HUES48 (cell line): Measurements from ENCODE around the gene KLF5.

Source experiments
- H3K27ac ChIP-seq: one replicate; pipeline ENCODE4 v1.7.0; 2013; ENCODE audit warnings: low read depth, low read length, inconsistent platforms
- H3K27me3 ChIP-seq: 2 replicates; pipeline ENCODE4 v1.6.1; 2013; ENCODE audit warnings: mild to moderate bottlenecking, low read length; ENCODE audit not compliant: control insufficient read depth, insufficient read depth
- H3K36me3 ChIP-seq: 2 replicates; pipeline ENCODE4 v1.6.1; 2013; ENCODE audit warnings: low read length; ENCODE audit not compliant: control insufficient read depth, insufficient read depth
- H3K4me1 ChIP-seq: 2 replicates; pipeline ENCODE4 v1.6.1; 2013; ENCODE audit warnings: mild to moderate bottlenecking, low read length; ENCODE audit not compliant: control insufficient read depth, insufficient read depth
- H3K4me3 ChIP-seq: 2 replicates; pipeline ENCODE4 v1.5.1; 2013; ENCODE audit warnings: mild to moderate bottlenecking, low read depth, low read length
- H3K9ac ChIP-seq: 2 replicates; pipeline ENCODE4 v1.6.1; 2013; ENCODE audit warnings: mild to moderate bottlenecking, low read depth, low read length, moderate library complexity
- H3K9me3 ChIP-seq: 2 replicates; pipeline ENCODE4 v1.6.1; 2013; ENCODE audit warnings: low read length; ENCODE audit not compliant: control insufficient read depth, insufficient read depth

KLF5 gene

DNA sequence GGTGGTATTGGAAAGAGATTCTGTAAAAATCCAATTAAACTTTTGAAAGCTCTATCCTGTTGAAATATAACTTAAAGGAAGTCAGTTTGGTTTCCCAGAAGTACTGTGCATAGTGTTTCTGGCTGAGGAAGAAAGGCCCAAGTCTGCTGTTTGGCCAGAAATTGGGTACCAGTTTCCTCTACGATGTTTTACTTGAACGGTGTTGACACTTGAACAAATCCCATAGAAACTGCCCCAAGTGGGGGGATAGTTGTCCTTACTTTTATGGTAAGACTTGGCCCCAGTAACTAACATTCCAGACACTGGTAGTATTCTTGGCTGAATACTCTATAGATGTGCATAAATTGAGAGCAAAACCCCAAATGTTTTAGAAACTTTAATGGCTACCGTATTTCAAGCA is 14.2 kb downstream of the KLF5 start:
- Histone ChIP-seq H3K27ac (no peak overlapping the region), H3K36me3 (no peaks in the 10 kb centered on the region), H3K4me1 (peaks cover 40% of the 10 kb centered on the region)

DNA sequence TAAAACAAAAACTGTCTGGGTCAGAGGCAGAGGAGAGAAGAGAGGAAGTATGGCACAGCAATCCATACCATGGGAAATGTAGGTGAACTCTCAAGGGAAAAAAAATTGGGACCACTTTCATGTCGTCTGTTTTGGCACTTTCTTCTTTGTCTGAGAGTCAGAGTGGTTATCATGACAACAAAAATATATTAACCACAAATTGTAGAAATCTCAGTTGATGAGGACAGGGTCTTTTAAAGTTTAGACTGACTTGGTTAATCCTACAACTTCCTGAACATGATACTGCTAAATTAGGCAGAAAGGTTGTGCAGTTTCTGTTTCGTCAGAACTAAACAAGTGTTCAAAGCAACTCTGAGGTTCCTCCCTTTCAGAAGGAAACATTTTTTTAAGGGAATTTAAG is 15.2 kb downstream of the KLF5 start:
- no peak overlapping the region for H3K9ac ChIP-seq
- no peaks in the 10 kb centered on the region for H3K36me3 ChIP-seq
- H3K4me1 ChIP-seq, result peaks cover 40% of the 10 kb centered on the region
- H3K9me3 ChIP-seq, result no peaks in the 10 kb centered on the region
- H3K27ac ChIP-seq, result no peak overlapping the region
- peaks cover 10% of the 10 kb centered on the region; the same call in 1 of the 2 replicates for H3K27me3 ChIP-seq
- no peak overlapping the region for H3K4me3 ChIP-seq

More for the DNA sequence above, 14.2 kb downstream of the KLF5 start:
- peaks cover 10% of the 10 kb centered on the region; the same call in 1 of the 2 replicates for H3K27me3 ChIP-seq
- H3K9me3 ChIP-seq, result no peaks in the 10 kb centered on the region
- no peak overlapping the region for H3K9ac ChIP-seq
- H3K4me3 ChIP-seq, result no peak overlapping the region

DNA sequence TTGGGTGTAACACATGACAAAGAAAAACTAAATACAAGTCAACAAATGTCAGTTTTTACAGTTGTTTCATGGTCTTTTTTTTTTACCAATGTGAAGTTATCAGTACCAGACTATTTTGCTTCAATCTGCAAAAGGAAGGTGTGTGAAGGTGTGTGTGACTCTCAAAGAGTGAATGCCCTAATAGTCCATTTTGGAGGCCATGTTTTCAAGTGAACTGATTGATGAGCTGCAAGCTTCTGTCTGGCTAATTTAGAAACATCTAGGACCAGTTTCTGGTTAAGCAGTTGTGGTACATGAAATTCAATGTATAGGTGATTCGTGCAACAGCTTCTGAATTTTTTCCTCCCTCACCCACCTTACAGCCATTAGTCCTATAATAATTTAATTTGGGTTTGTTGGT is 16.1 kb downstream of the KLF5 start:
- Histone ChIP-seq H3K27ac (peak overlapping the region; percentile 3), H3K4me3 (peak overlapping the region; percentile 46)

DNA sequence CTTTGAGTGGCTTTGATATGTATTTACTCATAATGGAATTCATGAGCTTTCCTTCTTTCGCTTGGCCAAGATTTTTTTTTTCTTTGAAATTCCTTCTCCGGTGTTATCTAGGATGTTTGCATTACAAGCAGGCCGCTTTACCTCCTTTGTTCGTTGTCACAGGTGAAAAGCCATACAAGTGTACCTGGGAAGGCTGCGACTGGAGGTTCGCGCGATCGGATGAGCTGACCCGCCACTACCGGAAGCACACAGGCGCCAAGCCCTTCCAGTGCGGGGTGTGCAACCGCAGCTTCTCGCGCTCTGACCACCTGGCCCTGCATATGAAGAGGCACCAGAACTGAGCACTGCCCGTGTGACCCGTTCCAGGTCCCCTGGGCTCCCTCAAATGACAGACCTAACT is 16.7 kb downstream of the KLF5 start:
- H3K36me3 ChIP-seq, result no peaks in the 10 kb centered on the region
- peaks cover 40% of the 10 kb centered on the region for H3K4me1 ChIP-seq
- H3K9me3 ChIP-seq, result no peaks in the 10 kb centered on the region
- no peak overlapping the region for H3K9ac ChIP-seq
- peak overlapping the region; percentile 66 for H3K27ac ChIP-seq
- peaks cover 10% of the 10 kb centered on the region; the same call in 1 of the 2 replicates for H3K27me3 ChIP-seq
- H3K4me3 ChIP-seq, result peak overlapping the region; percentile 46

More for the DNA sequence above, 16.1 kb downstream of the KLF5 start:
- peaks cover 40% of the 10 kb centered on the region for H3K4me1 ChIP-seq
- peaks cover 10% of the 10 kb centered on the region; the same call in 1 of the 2 replicates for H3K27me3 ChIP-seq
- no peaks in the 10 kb centered on the region for H3K36me3 ChIP-seq
- H3K9ac ChIP-seq, result no peak overlapping the region
- no peaks in the 10 kb centered on the region for H3K9me3 ChIP-seq

DNA sequence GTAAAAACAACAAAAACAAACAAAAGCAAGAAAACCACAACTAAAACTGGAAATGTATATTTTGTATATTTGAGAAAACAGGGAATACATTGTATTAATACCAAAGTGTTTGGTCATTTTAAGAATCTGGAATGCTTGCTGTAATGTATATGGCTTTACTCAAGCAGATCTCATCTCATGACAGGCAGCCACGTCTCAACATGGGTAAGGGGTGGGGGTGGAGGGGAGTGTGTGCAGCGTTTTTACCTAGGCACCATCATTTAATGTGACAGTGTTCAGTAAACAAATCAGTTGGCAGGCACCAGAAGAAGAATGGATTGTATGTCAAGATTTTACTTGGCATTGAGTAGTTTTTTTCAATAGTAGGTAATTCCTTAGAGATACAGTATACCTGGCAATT is 17.1 kb downstream of the KLF5 start:
- Histone ChIP-seq H3K27me3 (peaks cover 10% of the 10 kb centered on the region; the same call in 1 of the 2 replicates), H3K4me1 (peaks cover 40% of the 10 kb centered on the region), H3K9ac (no peak overlapping the region), H3K27ac (peak overlapping the region; percentile 66), H3K4me3 (peak overlapping the region; percentile 46), H3K9me3 (no peaks in the 10 kb centered on the region), H3K36me3 (no peaks in the 10 kb centered on the region)

DNA sequence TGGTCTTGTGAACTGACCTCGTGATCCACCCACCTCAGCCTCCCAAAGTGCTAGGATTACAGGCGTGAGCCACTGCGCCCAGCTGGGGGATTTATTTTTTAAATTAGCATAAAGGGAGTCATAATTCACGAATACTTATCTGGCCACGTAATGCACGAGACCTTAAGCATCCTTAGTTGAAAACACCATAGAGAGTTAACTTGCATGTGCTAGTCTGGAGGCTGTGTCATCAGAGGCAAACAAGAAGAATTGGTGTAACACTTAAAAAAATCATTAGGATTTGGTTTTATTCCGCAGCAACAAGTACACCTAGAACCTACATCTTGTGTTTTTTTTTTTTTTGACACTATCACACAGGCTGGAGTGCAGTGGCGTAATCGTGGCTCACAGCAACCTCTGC is 19.1 kb downstream of the KLF5 start:
- no peak overlapping the region for H3K9ac ChIP-seq
- no peak overlapping the region for H3K4me3 ChIP-seq
- H3K36me3 ChIP-seq, result no peaks in the 10 kb centered on the region
- peaks cover 31% of the 10 kb centered on the region for H3K4me1 ChIP-seq
- no peak overlapping the region for H3K27ac ChIP-seq
- peaks cover 10% of the 10 kb centered on the region; the same call in 1 of the 2 replicates for H3K27me3 ChIP-seq
- no peaks in the 10 kb centered on the region for H3K9me3 ChIP-seq

DNA sequence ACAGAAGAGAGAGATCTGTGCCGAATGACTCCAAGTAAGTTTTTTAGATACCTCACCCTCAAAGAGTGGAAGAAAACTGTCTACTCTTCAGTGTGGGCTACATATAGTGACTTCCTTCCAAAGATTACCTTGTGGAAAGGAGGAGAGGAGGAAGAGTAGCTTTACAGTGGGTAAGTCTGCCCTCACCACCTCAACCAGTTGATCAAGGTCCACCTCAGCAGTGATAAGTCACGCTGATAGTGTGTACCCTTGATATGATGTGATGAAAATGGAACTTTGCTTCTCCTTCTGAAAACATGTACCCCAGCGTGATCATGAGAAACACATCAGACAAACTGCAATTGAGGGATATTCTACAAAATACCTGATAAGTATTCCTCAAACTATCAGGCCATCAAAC is 20.6 kb downstream of the KLF5 start:
- no peak overlapping the region for H3K4me3 ChIP-seq
- H3K9ac ChIP-seq, result no peak overlapping the region
- peaks cover 10% of the 10 kb centered on the region; the same call in 1 of the 2 replicates for H3K27me3 ChIP-seq
- H3K27ac ChIP-seq, result no peak overlapping the region
- no peaks in the 10 kb centered on the region for H3K9me3 ChIP-seq
- H3K36me3 ChIP-seq, result no peaks in the 10 kb centered on the region
- H3K4me1 ChIP-seq, result peaks cover 19% of the 10 kb centered on the region

DNA sequence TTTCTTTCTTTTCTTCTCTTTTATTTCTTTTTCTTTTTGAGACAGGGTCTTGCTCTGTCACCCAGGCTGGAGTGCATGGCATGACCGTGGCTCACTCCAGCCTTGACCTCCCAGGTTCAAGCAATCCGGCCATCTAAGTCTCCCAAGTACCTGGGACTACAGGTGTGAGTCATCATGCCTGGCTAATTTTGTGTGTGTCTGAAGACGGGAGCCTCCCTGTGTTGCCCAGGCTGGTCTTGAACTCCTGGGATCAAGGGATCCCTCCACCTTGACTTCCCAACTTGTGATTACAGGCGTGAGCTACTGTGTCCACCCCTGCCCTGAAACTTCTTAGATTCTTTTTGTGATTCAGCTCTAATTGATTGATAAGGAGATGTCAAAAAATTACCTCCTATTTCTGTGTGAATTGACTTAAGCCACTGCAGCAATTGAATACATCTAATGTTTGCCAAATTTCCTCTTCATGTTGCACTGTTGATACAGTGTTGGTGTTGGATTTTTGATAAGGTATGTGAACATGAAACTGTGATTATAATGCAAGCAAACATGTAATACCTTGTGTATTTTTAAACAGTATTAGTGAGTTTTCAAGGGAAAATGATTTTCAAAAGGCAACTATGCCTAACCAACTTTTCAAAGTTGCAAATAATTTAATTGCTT is 22.6 kb downstream of the KLF5 start:
- Histone ChIP-seq H3K4me1 (no peaks in the 10 kb centered on the region; the same call in 1 of the 2 replicates), H3K27me3 (0 out of 2 replicates have a peak, but pooled peaks cover 3% of the 10 kb centered on the region), H3K27ac (no peak overlapping the region), H3K9ac (no peak overlapping the region), H3K36me3 (no peaks in the 10 kb centered on the region), H3K4me3 (no peak overlapping the region), H3K9me3 (no peaks in the 10 kb centered on the region)

DNA sequence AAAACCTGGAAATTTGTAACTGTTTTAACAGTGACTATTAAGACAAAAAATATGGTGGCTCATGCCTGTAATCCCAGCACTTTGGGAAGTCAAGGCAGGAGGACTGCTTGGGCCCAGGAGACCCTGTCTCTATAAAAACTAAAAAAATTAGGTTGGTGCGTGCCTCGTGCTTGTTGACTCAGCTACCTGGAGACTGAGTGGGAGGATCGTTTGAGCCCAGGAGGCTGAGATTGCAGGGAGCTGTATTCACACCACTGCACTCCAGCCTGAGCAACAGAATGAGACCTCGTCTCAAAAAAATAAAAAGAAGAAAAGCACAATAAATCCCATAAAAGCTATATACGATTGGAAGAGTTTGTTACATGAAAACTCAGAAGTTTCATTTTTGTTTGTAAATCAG is 23.7 kb downstream of the KLF5 start:
- H3K9ac ChIP-seq, result no peak overlapping the region
- peaks cover 2% of the 10 kb centered on the region; the same call in 1 of the 2 replicates for H3K9me3 ChIP-seq
- H3K4me1 ChIP-seq, result no peaks in the 10 kb centered on the region
- H3K36me3 ChIP-seq, result no peaks in the 10 kb centered on the region
- no peak overlapping the region for H3K27ac ChIP-seq
- H3K4me3 ChIP-seq, result no peak overlapping the region
- no peaks in the 10 kb centered on the region for H3K27me3 ChIP-seq

DNA sequence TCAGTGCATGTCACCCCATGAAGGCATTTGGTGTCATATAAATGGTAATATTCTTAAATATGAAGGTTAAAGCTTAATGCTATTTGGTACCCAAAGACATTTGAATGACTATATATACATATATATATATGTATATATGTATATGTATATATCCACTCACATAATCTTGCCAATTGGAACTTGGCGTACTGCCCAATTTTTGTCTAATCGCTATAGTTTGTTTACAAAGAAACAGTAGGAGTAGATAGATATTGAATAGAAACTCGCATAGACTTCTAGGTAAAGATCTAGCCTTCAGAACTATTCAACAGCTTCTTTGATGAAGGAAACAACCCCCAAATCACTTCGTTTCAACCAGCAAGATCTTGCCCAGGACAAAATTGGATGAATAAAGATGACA is 24.1 kb downstream of the KLF5 start:
- Histone ChIP-seq H3K4me1 (no peaks in the 10 kb centered on the region), H3K36me3 (no peaks in the 10 kb centered on the region), H3K27me3 (no peaks in the 10 kb centered on the region), H3K9ac (no peak overlapping the region), H3K27ac (no peak overlapping the region), H3K9me3 (peaks cover 3% of the 10 kb centered on the region; the same call in 1 of the 2 replicates), H3K4me3 (no peak overlapping the region)

DNA sequence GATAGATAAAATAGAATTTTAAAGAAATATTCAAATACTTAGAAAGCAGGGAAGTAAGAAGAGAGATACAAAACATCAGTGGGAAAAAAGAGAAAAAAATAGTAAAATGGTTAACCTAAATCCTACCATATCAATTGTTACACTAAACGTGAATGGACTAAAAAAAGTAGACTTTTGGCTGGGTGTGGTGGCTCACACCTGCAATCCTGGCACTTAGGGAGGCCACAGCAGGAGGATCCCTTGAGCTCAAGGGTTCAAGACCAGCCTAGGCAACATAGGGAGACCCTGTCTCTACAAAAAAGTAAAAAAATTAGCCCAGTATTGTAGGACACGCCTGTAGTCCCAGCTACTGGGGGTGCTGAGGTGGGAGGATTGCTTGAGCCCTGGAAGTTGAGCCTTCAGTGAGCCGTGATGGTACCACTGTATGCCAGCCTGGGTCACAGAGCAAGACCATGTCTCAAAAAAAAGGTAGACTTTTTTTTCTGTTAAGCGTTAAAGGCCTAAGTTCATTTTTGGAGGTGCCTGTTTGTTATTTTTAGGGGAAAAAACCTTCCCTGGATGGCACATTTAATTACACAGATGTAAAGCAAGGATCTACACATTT is 29.6 kb downstream of the KLF5 start:
- H3K4me3 ChIP-seq, result no peak overlapping the region
- no peaks in the 10 kb centered on the region for H3K4me1 ChIP-seq
- H3K9ac ChIP-seq, result no peak overlapping the region

More for the DNA sequence above, 29.6 kb downstream of the KLF5 start:
- Histone ChIP-seq H3K27ac (no peak overlapping the region), H3K9me3 (peaks cover 12% of the 10 kb centered on the region), H3K27me3 (no peaks in the 10 kb centered on the region), H3K36me3 (no peaks in the 10 kb centered on the region)
